H1 (cell line): ENCODE data around the gene GRIK4. TPM values are rescaled to one million over a fixed set of nuclear protein-coding genes. Genes with fewer than 3 reads are reported as not detected.

Source experiments
- CTCF ChIA-PET: fragments of 300-600 bp; sonication (Branson Sonifier 250); formaldehyde crosslinking; loops from one replicate; lab custom pipeline; 2021; ENCODE audit not compliant: partially characterized antibody; lab: Charles Lee
- POLR2A ChIA-PET: fragments of 300-600 bp; sonication (Branson Sonifier 250); formaldehyde crosslinking; loops from one replicate; lab custom pipeline; 2021; ENCODE audit warnings: inconsistent platforms; ENCODE audit not compliant: partially characterized antibody; lab: Charles Lee
- DNase-seq, 2 experiments: peaks; one replicate each; pipeline versions ENCODE4 v3.0.0 to v3.0.0-alpha.2; 2010 to 2022; ENCODE audit warnings: low spot score in 2 of 2, low read depth in 1 of 2, mixed read lengths in 1 of 2
- FAIRE-seq: peaks from 2 replicates; lab custom pipeline; 2011; peaks lifted over from hg19 to GRCh38; lab: Jason Lieb, UNC
- H2AFZ ChIP-seq: 2 replicates; pipeline ENCODE4 v1.8.1; 2012; ENCODE audit warnings: low read length, inconsistent platforms
- H2AK5ac ChIP-seq: 2 replicates; pipeline ENCODE4 v1.6.1; 2013; ENCODE audit warnings: low read depth, low read length
- H2BK120ac ChIP-seq: replicated peaks from 2 replicates; pipeline ENCODE3; 2013; ENCODE audit warnings: low read depth, low read length, inconsistent platforms
- H2BK12ac ChIP-seq: 2 replicates; pipeline ENCODE4 v1.6.1; 2013; ENCODE audit warnings: low read depth, low read length
- H2BK15ac ChIP-seq: 2 replicates; pipeline ENCODE4 v1.6.1; 2013; ENCODE audit warnings: low read length
- H2BK20ac ChIP-seq: 2 replicates; pipeline ENCODE4 v1.6.1; 2013; ENCODE audit warnings: low read length
- H2BK5ac ChIP-seq: 2 replicates; pipeline ENCODE4 v1.6.1; 2013; ENCODE audit warnings: low read depth, low read length
- H3K14ac ChIP-seq: 2 replicates; pipeline ENCODE4 v1.6.1; 2013; ENCODE audit warnings: inconsistent platforms; ENCODE audit not compliant: insufficient read length
- H3K18ac ChIP-seq: 2 replicates; pipeline ENCODE4 v1.6.1; 2013; ENCODE audit warnings: low read length; ENCODE audit errors: extremely low read depth
- H3K23ac ChIP-seq: 2 replicates; pipeline ENCODE4 v1.6.1; 2013; ENCODE audit warnings: inconsistent platforms; ENCODE audit not compliant: insufficient read length
- H3K23me2 ChIP-seq: 2 replicates; pipeline ENCODE4 v1.6.1; 2013; ENCODE audit warnings: low read depth, low read length
- H3K27ac ChIP-seq: 2 replicates; pipeline ENCODE4 v1.6.1; 2011; ENCODE audit warnings: low read depth, low read length, inconsistent platforms
- H3K27me3 ChIP-seq, 4 experiments: replicated peaks in 1 of 4; 1 replicate in 1 of 4; 2 replicates in 3 of 4; pipeline versions ENCODE4 v1.6.1 to v1.8.1; 2011 to 2013; ENCODE audit warnings: low read length in 3 of 4, mild to moderate bottlenecking in 3 of 4, inconsistent platforms in 2 of 4, mixed read lengths in 2 of 4, moderate library complexity in 1 of 4; ENCODE audit not compliant: control insufficient read depth in 3 of 4, insufficient read depth in 3 of 4; ENCODE audit errors: extremely low read depth in 1 of 4
- H3K36me3 ChIP-seq, 4 experiments: 2 replicates each; pipeline versions ENCODE4 v1.6.1 to v1.8.1; 2011 to 2013; ENCODE audit warnings: mild to moderate bottlenecking in 4 of 4, low read length in 3 of 4, moderate library complexity in 2 of 4, control low read depth in 1 of 4, inconsistent platforms in 1 of 4; ENCODE audit not compliant: insufficient read depth in 4 of 4, control insufficient read depth in 2 of 4
- H3K4ac ChIP-seq: replicated peaks from 2 replicates; pipeline ENCODE3; 2013; ENCODE audit warnings: low read length, low read depth, mixed read lengths, inconsistent platforms; ENCODE audit not compliant: insufficient read length
- H3K4me1 ChIP-seq, 4 experiments: replicated peaks in 1 of 4; 1 replicate in 1 of 4; 2 replicates in 3 of 4; pipeline versions ENCODE4 v1.6.1 to v1.8.1; 2011 to 2013; ENCODE audit warnings: low read length in 3 of 4, inconsistent platforms in 2 of 4, mixed read lengths in 1 of 4; ENCODE audit not compliant: insufficient read depth in 4 of 4, control insufficient read depth in 3 of 4
- H3K4me2 ChIP-seq, 2 experiments: 2 replicates each; pipeline versions ENCODE4 v1.6.1 to v1.8.1; 2011 to 2013; ENCODE audit warnings: low read depth in 2 of 2, low read length in 2 of 2, control low read depth in 1 of 2, inconsistent platforms in 1 of 2, mild to moderate bottlenecking in 1 of 2; ENCODE audit not compliant: insufficient read depth in 1 of 2
- H3K4me3 ChIP-seq, 4 experiments: fragments of 200-600, 300-600 bp in 1 of 4; sonication (generic), shearing (Covaris generic), sonication (Bioruptor Twin) in 1 of 4; 2 replicates each; pipeline versions ENCODE4 v1.5.1 to v1.8.1; 2011 to 2016; ENCODE audit warnings: low read length in 4 of 4, low read depth in 3 of 4, control low read depth in 2 of 4, inconsistent platforms in 2 of 4, mild to moderate bottlenecking in 2 of 4, mixed read lengths in 1 of 4, moderate library complexity in 1 of 4; ENCODE audit not compliant: insufficient read depth in 2 of 4; ENCODE audit errors: extremely low read depth in 1 of 4
- H3K56ac ChIP-seq: replicated peaks from 2 replicates; pipeline ENCODE3; 2013; ENCODE audit warnings: low read depth, mild to moderate bottlenecking, mixed read lengths, low read length, inconsistent platforms; ENCODE audit not compliant: insufficient read length
- H3K79me1 ChIP-seq: 2 replicates; pipeline ENCODE4 v1.6.1; 2013; ENCODE audit warnings: low read depth, low read length, control low read depth
- H3K79me2 ChIP-seq, 2 experiments: 2 replicates each; pipeline versions ENCODE4 v1.6.1 to v1.8.1; 2012 to 2013; ENCODE audit warnings: low read length in 2 of 2, mild to moderate bottlenecking in 2 of 2, inconsistent platforms in 1 of 2; ENCODE audit not compliant: insufficient read depth in 2 of 2, control insufficient read depth in 1 of 2
- H3K9ac ChIP-seq, 4 experiments: replicated peaks in 1 of 4; 1 replicate in 1 of 4; 2 replicates in 3 of 4; pipeline versions ENCODE4 v1.6.1 to v1.8.1; 2011 to 2013; ENCODE audit warnings: low read depth in 3 of 4, low read length in 3 of 4, control low read depth in 2 of 4, mild to moderate bottlenecking in 2 of 4, moderate library complexity in 2 of 4, inconsistent platforms in 1 of 4; ENCODE audit errors: extremely low read depth in 1 of 4
- H3K9me3 ChIP-seq, 2 experiments: 2 replicates each; pipeline versions ENCODE4 v1.6.1 to v1.8.1; 2012 to 2013; ENCODE audit warnings: mild to moderate bottlenecking in 2 of 2, moderate library complexity in 2 of 2, control low read depth in 1 of 2, inconsistent platforms in 1 of 2, low read depth in 1 of 2, low read length in 1 of 2, mixed read lengths in 1 of 2; ENCODE audit not compliant: insufficient read depth in 2 of 2
- H4K20me1 ChIP-seq, 2 experiments: replicated peaks in 1 of 2; 2 replicates each; pipeline versions ENCODE3 to v1.8.1; 2011 to 2013; ENCODE audit warnings: inconsistent platforms in 2 of 2, low read length in 2 of 2, mild to moderate bottlenecking in 1 of 2; ENCODE audit not compliant: insufficient read depth in 2 of 2, control insufficient read depth in 1 of 2
- H4K5ac ChIP-seq: 2 replicates; pipeline ENCODE4 v1.6.1; 2013; ENCODE audit warnings: low read length, low read depth, mixed read lengths, inconsistent platforms; ENCODE audit not compliant: insufficient read length
- H4K8ac ChIP-seq: 2 replicates; pipeline ENCODE4 v1.8.0; 2013; ENCODE audit warnings: mild to moderate bottlenecking, moderate library complexity, low read length, inconsistent platforms; ENCODE audit not compliant: insufficient read depth; ENCODE audit errors: extremely low read depth
- H4K91ac ChIP-seq: replicated peaks from 2 replicates; pipeline ENCODE3; 2013; ENCODE audit warnings: low read length, mixed read lengths, inconsistent platforms; ENCODE audit not compliant: insufficient read length
- CTCF ChIP-seq, 3 experiments: IDR thresholded peaks; 1 replicate in 2 of 3; 2 replicates in 1 of 3; pipeline versions ENCODE4 v1.5.1 to v1.6.1; 2011; ENCODE audit warnings: low read length in 3 of 3, mild to moderate bottlenecking in 3 of 3, inconsistent platforms in 2 of 3, low read depth in 1 of 3, moderate library complexity in 1 of 3; ENCODE audit not compliant: insufficient read depth in 1 of 3; ENCODE audit errors: control extremely low read depth in 1 of 3
- ZNF274 ChIP-seq: IDR thresholded peaks from 2 replicates; pipeline ENCODE4 v1.7.0; 2012; ENCODE audit warnings: low read length, borderline replicate concordance; ENCODE audit errors: extremely low read depth
- WGBS, 2 experiments: shearing (Covaris generic) in 1 of 2; methylation state at CpG; one replicate each; pipeline versions ENCODE4 v1.1.6 to v1.1.7; 2013 to 2015; ENCODE audit warnings: low lambda C conversion rate in 2 of 2, mixed read lengths in 2 of 2, inconsistent platforms in 1 of 2, low coverage in 1 of 2, missing lambda C conversion rate in 1 of 2; ENCODE audit not compliant: insufficient replicate concordance in 2 of 2, insufficient coverage in 1 of 2, insufficient read length in 1 of 2; ENCODE audit errors: extremely low coverage in 1 of 2, missing lambda C conversion rate in 1 of 2; 5-methylcytosine and 5-hydroxymethylcytosine counted together
- polyA plus RNA-seq, 7 experiments: library from polyadenylated mRNA; depleted of rRNA in 3 of 7; stranded (reverse) in 5 of 7; unstranded in 2 of 7; fragments of >200 nt in 5 of 7; fragments of 200-250 nt in 2 of 7; gene quantifications; 1 replicate in 5 of 7; 2 replicates in 1 of 7; 4 replicates in 1 of 7; pipeline versions ENCODE4 v1.2.1 to v1.2.3, GENCODE V29; 2011 to 2013; ENCODE audit warnings: missing spikeins in 2 of 7, mixed read lengths in 2 of 7
- total RNA-seq: library from RNA; stranded (reverse); fragmentation: NEBNext Ultra II Directional; extraction: Animal tissue kit (Norgen Biotek cat#: 25700); gene quantifications from 2 replicates; pipeline ENCODE4 v1.2.1, GENCODE V29; 2021

The GRIK4 gene
- total and polyA plus RNA-seq, 2 of the 8 experiments (the other 6 are each of a cell fraction or from before 2014, with no cell fraction given) = 1.2 to 2.9 TPM

- Histone ChIP-seq H4K91ac (no peak overlapping the region), H3K9ac (no peak overlapping the region), H2BK20ac (no peak overlapping the region), H2BK5ac (no peak overlapping the region), H3K27me3 (no peaks in the 10 kb centered on the region; a peak in 2 of 7 replicates), H3K56ac (no peak overlapping the region), H2AFZ (no peak overlapping the region), H2BK120ac (no peak overlapping the region), H4K5ac (no peak overlapping the region), H2BK12ac (peak overlapping the region; percentile 39; the same call in 1 of the 2 replicates), H3K27ac (no peak overlapping the region), H4K20me1 (no peaks in the 10 kb centered on the region), H3K4me1 (peaks cover 0 to 16% (median 10%) of the 10 kb centered on the region in 4 experiments; a peak in 6 of 7 replicates), H3K4ac (no peak overlapping the region), H3K23ac (no peak overlapping the region), H2BK15ac (peak overlapping the region; percentile 75; the same call in 1 of the 2 replicates), H3K14ac (no peak overlapping the region), H3K4me2 (no peak overlapping the region), H3K79me1 (no peaks in the 10 kb centered on the region), H3K4me3 (no peak overlapping the region), H3K36me3 (no peaks in the 10 kb centered on the region), H2AK5ac (peak overlapping the region; percentile 92; the same call in 1 of the 2 replicates), H4K8ac (no peak overlapping the region), H3K18ac (no peak overlapping the region), H3K79me2 (no peaks in the 10 kb centered on the region), H3K23me2 (no peaks in the 10 kb centered on the region; the same call in 1 of the 2 replicates), H3K9me3 (peaks cover 0 to 3% of the 10 kb centered on the region in 2 experiments; a peak in 1 of 4 replicates)
- ChIA-PET CTCF (interaction anchor here (0.9 to 2.6 kb wide), 3 partner anchors 7 to 535 kb away, joined by 3 to 12 read pairs (median 3); no protein-coding TSS in a partner anchor), POLR2A (interaction anchor here (0.6 kb wide), 1 partner anchor 63 kb away, joined by 3 read pairs; no protein-coding TSS in a partner anchor)
- DNase-seq (no peak), FAIRE-seq (no peak)
- TF ChIP-seq ZNF274 (no peak), CTCF (IDR thresholded peaks at IDR 0.05; ENCODE audit: control extremely low read depth in 1 of 3, insufficient read depth in 1 of 3, low read depth in 1 of 3, low read length in 3 of 3) (peak in 1 of 3 experiments; percentile 8; a peak in 1 of 4 replicates)
- WGBS, 2 experiments = 92% methylated on average over 7 of the region's 7 CpGs; no CpG with 5 or more reads in 1 of the 2 experiments
Measured at GRCh38 chr11:120529214-120529613, 17.7 kb downstream of the GRIK4 start.
